GM21423 (cell line): Measurements from ENCODE around the gene ZBED2.

Source experiments
- ATAC-seq: cut with Tn5 transposase; IDR thresholded peaks from one replicate; pipeline ENCODE4 v1.9.1; 2021; ENCODE audit warnings: mild to moderate bottlenecking, moderate library complexity; ENCODE audit not compliant: unreplicated experiment

ZBED2 gene

GRCh38 chr3:111605018-111605417 is 9.9 kb upstream of the ZBED2 start:
- ATAC-seq: no peak

GRCh38 chr3:111604119-111604518 is 9.0 kb upstream of the ZBED2 start:
- peak; percentile 30 for ATAC-seq

GRCh38 chr3:111603679-111604078 is 8.5 kb upstream of the ZBED2 start:
- ATAC-seq: peak; percentile 60

GRCh38 chr3:111601810-111602209 is 6.7 kb upstream of the ZBED2 start:
- no peak for ATAC-seq

- no peak for ATAC-seq
These were observed 3.4 kb upstream of the ZBED2 start for GRCh38 chr3:111598552-111598951.

- ATAC-seq: no peak
These were observed 3.0 kb upstream of the ZBED2 start for GRCh38 chr3:111598139-111598538.

GRCh38 chr3:111596328-111596727 is 1.2 kb upstream of the ZBED2 start:
- no peak for ATAC-seq

GRCh38 chr3:111594781-111595180 is 365 bp downstream of the ZBED2 start:
- ATAC-seq: no peak

- peak; percentile 72 for ATAC-seq
These were observed 941 bp downstream of the ZBED2 start for GRCh38 chr3:111594205-111594604.

- ATAC-seq: no peak
These were observed 1.5 kb downstream of the ZBED2 start for GRCh38 chr3:111593666-111594065.

GRCh38 chr3:111592936-111593335 is 2.2 kb downstream of the ZBED2 start:
- no peak for ATAC-seq

- ATAC-seq: no peak
These were observed 3.0 kb downstream of the ZBED2 start for GRCh38 chr3:111592143-111592542.

GRCh38 chr3:111591555-111591954 is 3.6 kb downstream of the ZBED2 start:
- no peak for ATAC-seq

GRCh38 chr3:111590143-111590491 is 5.0 kb downstream of the ZBED2 start:
- ATAC-seq: peak; percentile 29

GRCh38 chr3:111589303-111590142 is 5.6 kb downstream of the ZBED2 start:
- ATAC-seq: no peak

GRCh38 chr3:111588527-111588926 is 6.6 kb downstream of the ZBED2 start:
- no peak for ATAC-seq

GRCh38 chr3:111585217-111585616 is 9.9 kb downstream of the ZBED2 start:
- ATAC-seq: no peak

- ATAC-seq: no peak
These were observed 10.4 kb downstream of the ZBED2 start for GRCh38 chr3:111584744-111585143.

GRCh38 chr3:111582120-111582474 is 13.0 kb downstream of the ZBED2 start:
- ATAC-seq: no peak

- ATAC-seq: no peak
These were observed 13.6 kb downstream of the ZBED2 start for GRCh38 chr3:111581403-111582119.

GRCh38 chr3:111579495-111579894 is 15.7 kb downstream of the ZBED2 start:
- ATAC-seq: no peak

- ATAC-seq: no peak
These were observed 16.3 kb downstream of the ZBED2 start for GRCh38 chr3:111578867-111579266.
